ENCODE measurements around the gene SOCS4. TPM values are rescaled to one million over a fixed set of nuclear protein-coding genes. Genes with fewer than 3 reads are reported as not detected.

SOCS4 gene
- total RNA-seq, 2 donors from 2014 or later = 36.5 to 50.9 TPM

DNA sequence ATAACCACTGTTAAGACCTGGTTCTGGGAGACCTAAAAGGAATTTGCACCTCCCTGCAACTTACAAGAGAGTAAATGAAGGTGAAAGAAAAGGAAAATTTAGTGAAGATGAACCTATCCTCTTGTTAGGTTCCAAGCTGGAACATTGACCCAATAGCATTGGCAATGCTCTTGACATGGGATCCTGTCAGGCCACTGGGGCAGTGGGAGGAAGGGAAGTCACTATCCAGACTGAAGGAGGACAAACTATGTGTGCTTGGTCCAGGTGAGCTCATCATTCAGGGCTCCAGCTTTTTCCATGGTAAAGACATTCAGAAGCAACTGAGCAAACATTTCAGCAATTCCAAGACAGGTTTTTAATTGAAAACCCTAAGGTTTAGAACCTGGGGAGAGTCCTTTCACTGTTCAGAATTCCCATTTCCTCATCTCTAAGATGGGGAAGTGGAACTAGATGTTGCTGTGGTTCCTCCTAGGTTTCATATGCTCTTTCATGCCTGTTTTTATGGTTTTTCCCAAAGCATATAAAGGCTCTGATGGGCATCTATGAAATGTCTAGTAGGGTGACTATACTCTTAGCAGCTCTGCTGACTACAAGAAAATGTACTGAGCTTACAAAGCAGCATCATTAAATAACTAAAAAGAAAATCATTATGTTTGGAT is 57.5 kb downstream of the SOCS4 start:
- H3K27ac Mint-ChIP-seq = no peak overlapping the region
- H3K4me1 Mint-ChIP-seq (ENCODE audit: low read depth in 2 of 2) = peaks cover 2 to 3% of the 10 kb centered on the region in 2 donors
- ATAC-seq (no peak), DNase-seq (ENCODE audit: low spot score) (no peak)
- H3K9me3 Mint-ChIP-seq = no peaks in the 10 kb centered on the region
- H3K27me3 Mint-ChIP-seq = no peaks in the 10 kb centered on the region
- H3K4me3 Mint-ChIP-seq = no peak overlapping the region
- no peaks in the 10 kb centered on the region for H3K36me3 Mint-ChIP-seq

DNA sequence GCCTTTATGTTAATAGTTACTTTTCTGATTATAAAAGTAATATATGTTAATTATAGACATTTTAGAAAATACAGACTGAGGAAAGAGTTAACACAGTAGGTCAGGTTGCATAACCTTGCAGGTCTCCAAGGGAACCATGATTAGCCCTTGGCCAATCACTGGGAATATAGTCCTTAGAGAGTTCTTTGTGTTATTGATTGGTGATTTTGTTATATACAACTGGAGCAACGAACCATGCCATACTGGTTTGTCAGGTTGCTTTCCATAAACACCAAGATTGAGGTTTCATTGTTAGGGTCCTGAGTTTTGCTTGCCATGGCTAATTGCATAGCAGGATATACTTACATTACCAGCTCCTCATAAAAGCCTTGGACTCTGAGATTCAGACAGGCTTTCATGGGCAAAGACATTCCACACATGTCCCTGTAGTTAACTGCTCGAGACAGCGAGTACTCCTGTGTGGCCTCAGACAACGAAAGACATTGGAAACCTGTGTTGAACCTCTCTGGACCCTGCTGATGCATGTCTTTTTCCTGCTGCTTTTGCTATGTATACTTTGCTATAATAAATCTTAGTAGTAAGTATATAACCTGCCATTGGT is 58.1 kb downstream of the SOCS4 start:
- peaks cover 5 to 9% of the 10 kb centered on the region in 2 donors for H3K4me1 Mint-ChIP-seq (ENCODE audit: low read depth in 2 of 2)
- H3K36me3 Mint-ChIP-seq = no peaks in the 10 kb centered on the region
- H3K27ac Mint-ChIP-seq = no peak overlapping the region
- H3K27me3 Mint-ChIP-seq = no peaks in the 10 kb centered on the region
- H3K9me3 Mint-ChIP-seq = no peaks in the 10 kb centered on the region
- ATAC-seq (no peak), DNase-seq (ENCODE audit: low spot score) (no peak)
- no peak overlapping the region for H3K4me3 Mint-ChIP-seq

DNA sequence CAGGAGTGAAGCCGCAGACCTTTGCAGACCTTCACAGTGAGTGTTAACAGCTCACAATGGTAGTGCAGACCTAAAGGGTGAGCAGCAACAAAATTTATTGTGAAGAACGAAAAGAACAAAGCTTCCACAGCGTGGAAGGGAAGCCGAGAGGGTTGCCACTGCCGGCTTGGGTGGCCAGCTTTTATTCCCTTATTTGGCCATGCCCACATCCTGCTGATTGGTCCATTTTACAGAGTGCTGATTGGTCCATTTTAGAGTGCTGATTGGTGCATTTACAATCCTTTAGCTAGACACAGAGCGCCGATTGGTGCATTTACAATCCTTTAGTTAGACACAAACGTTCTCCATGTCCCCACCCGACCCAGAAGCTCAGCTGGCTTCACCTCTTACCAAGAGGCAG is 59.9 kb downstream of the SOCS4 start:
- DNase-seq (ENCODE audit: low spot score) = no peak
- ATAC-seq = no peak
- H3K36me3 Mint-ChIP-seq = no peaks in the 10 kb centered on the region
- peaks cover 8 to 13% of the 10 kb centered on the region in 2 donors for H3K4me1 Mint-ChIP-seq (ENCODE audit: low read depth in 2 of 2)
- H3K4me3 Mint-ChIP-seq = no peak overlapping the region
- H3K9me3 Mint-ChIP-seq = no peaks in the 10 kb centered on the region
- H3K27me3 Mint-ChIP-seq = no peaks in the 10 kb centered on the region
- no peak overlapping the region for H3K27ac Mint-ChIP-seq

DNA sequence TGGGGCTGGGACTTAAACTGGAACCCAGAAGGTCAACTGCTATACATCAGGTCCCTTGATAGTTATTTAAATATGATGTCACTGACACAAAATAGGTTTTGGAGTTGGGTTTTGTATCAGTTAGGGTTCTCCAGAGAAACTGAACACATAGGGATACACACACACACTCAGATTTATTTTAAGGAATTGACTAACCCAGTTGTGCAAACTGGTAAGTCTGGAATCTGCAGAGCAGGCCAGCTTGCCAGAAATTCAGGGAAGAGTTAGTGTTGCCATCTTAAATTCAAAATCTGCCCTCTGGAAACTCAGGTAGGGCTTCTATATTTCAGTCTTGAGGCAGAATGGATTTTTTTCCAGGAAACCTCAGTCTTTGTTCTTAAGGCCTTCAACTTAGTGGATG is 61.3 kb downstream of the SOCS4 start:
- DNase-seq (ENCODE audit: low spot score) (no peak), ATAC-seq (no peak)
- H3K27me3 Mint-ChIP-seq = no peaks in the 10 kb centered on the region
- peaks cover 8 to 21% of the 10 kb centered on the region in 2 donors for H3K4me1 Mint-ChIP-seq (ENCODE audit: low read depth in 2 of 2)
- no peak overlapping the region for H3K4me3 Mint-ChIP-seq
- H3K9me3 Mint-ChIP-seq = no peaks in the 10 kb centered on the region
- no peaks in the 10 kb centered on the region for H3K36me3 Mint-ChIP-seq
- no peak overlapping the region for H3K27ac Mint-ChIP-seq

DNA sequence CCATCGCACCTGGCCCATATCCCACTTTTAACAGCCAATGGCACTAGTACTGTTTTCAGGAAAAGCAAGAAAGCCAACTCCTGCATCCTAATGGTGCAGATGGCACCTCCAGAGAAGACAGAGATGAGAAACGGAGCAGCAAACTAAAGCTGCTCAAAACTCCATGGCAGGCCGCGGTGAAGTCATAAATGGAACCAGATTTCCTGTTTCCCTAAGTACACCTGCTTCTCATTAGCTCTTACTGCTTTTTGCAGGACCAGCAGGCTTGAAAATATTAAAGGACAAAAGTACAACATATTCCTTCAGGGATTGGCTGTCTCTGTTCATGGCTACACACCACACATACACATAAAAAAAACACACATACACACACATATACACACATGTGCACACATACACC is 65.3 kb downstream of the SOCS4 start:
- Mint-ChIP-seq H3K4me1 (ENCODE audit: low read depth in 2 of 2) (peaks cover 22 to 28% of the 10 kb centered on the region in 2 donors), H3K27me3 (no peaks in the 10 kb centered on the region), H3K9me3 (peaks cover 4% of the 10 kb centered on the region), H3K27ac (no peak overlapping the region), H3K36me3 (no peaks in the 10 kb centered on the region), H3K4me3 (no peak overlapping the region)
- ATAC-seq = no peak
- no peak for DNase-seq (ENCODE audit: low spot score)

DNA sequence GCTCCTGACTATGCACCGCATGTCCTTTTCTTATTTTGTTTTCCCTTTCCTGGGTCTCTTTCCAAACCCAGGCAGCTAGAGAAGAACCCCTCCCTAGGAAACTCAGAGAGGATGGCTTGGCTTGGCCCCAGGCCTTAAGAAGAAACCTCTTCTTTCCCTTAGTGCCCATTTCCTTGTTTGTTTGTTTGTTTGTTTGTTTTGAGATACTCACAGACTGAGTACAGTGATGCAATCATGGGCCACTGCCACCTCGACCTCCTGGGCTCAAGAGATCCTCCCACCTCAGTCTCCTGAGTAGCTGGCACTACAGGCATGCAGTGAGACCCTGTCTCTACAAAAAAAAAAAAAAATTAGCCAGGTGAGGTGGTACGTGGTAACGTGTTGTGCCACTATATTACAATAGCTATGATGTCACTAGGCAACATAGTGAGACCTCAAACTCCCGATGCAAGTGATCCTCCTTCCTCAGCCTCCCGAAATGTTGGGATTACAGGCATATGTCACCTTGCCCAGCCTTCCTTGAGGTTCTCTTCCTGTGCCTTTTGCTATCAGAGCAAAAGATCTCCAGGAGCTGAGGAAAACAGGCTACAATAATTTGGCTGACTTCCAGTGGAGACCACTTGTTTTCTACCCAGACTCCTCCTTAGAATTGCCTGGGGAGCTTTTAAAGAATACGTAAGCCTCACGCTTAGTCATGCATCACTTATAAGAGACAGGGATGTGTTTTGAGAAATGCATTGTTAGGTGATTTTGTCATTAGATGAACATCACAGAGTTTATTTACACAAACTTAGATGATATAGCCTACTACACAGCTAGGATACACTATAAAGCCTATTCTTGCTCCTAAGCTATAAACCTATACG is 67.5 kb downstream of the SOCS4 start:
- Mint-ChIP-seq H3K27ac (no peak overlapping the region), H3K27me3 (no peaks in the 10 kb centered on the region), H3K4me1 (ENCODE audit: low read depth in 2 of 2) (peaks cover 35 to 42% of the 10 kb centered on the region in 2 donors), H3K36me3 (no peaks in the 10 kb centered on the region), H3K4me3 (no peak overlapping the region), H3K9me3 (peaks cover 8% of the 10 kb centered on the region)
- no peak for DNase-seq (ENCODE audit: low spot score)
- no peak for ATAC-seq

DNA sequence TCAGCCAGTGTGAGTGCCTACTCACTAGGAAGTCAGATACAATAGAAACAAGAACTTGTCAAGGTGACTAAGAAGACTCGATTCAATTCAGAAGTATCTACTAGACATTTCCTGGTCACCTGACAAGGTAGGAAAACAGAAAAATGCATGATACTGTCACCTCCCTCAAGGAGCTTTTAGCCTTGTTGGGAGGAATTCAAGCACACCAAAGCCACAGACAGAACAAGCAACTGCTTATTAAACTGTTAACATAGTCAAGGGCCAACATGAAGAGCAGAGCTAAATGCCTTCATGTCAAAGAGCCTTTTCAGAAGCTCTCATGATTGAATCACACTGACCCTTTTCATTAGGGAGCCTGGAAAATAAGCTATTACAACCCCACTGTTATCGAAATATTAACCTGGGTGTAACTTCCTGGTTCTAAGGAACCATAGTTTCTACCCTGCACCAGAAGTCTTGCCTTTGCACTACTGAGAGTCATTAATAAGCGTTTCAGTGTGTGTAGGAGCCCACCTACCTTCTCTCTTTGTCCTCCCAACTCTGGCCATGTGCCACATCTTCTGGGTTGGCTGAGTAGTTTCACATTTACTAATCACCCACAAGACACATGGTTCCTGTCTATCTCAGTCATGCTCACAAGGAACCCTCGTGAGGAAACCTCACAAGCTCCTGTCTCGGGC is 71.0 kb downstream of the SOCS4 start:
- peak; percentile 79 to 80 for ATAC-seq
- peak; percentile 77 for DNase-seq (ENCODE audit: low spot score)
- Mint-ChIP-seq H3K27ac (peak overlapping the region; percentile 89 to 90), H3K27me3 (no peaks in the 10 kb centered on the region), H3K4me1 (ENCODE audit: low read depth in 2 of 2) (peaks cover 53 to 56% of the 10 kb centered on the region in 2 donors), H3K9me3 (peaks cover 8% of the 10 kb centered on the region), H3K36me3 (no peaks in the 10 kb centered on the region), H3K4me3 (peak overlapping the region; percentile 77)

DNA sequence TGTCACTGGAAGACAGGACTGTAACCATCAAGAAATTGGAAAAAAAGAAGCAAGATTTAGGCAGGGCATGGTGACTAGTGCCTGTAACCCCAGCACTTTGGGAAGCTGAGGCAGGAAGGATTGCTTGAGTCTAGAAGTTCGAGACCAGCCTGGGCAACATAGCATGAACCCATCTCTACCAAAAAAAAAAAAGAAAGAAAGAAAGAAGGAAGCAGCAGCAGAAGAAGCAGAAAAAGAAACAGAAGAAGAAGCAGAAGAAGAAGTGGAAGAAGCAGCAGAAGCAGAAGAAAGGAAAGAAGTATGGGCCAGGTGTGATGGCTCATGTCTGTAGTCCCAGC is 71.5 kb downstream of the SOCS4 start:
- H3K27ac Mint-ChIP-seq = peak overlapping the region; percentile 89 to 90

More for the DNA sequence above, 71.5 kb downstream of the SOCS4 start:
- ATAC-seq (no peak), DNase-seq (ENCODE audit: low spot score) (no peak)
- peaks cover 8% of the 10 kb centered on the region for H3K9me3 Mint-ChIP-seq
- peaks cover 56 to 61% of the 10 kb centered on the region in 2 donors for H3K4me1 Mint-ChIP-seq (ENCODE audit: low read depth in 2 of 2)
- no peaks in the 10 kb centered on the region for H3K36me3 Mint-ChIP-seq
- H3K27me3 Mint-ChIP-seq = no peaks in the 10 kb centered on the region
- peak overlapping the region; percentile 77 for H3K4me3 Mint-ChIP-seq

Other genes with a start within 250 kb of the SOCS4 start
- 100 to 1,000 TPM; 131 to 382 TPM for gene GCH1, start 124.4 kb upstream of the SOCS4 start, total RNA-seq
- 10 to 100 TPM; 33.6 to 51.3 TPM for gene WDHD1, start 137 bp upstream of the SOCS4 start, total RNA-seq
- gene MAPK1IP1L, start 24.4 kb downstream of the SOCS4 start, total RNA-seq = 100 to 1,000 TPM in 1 of 2 donors, 10 to 100 TPM in 1; 99.7 to 119 TPM
- 100 to 1,000 TPM; 161 to 224 TPM for gene LGALS3, start 102.0 kb downstream of the SOCS4 start, total RNA-seq
- gene DLGAP5, start 164.3 kb downstream of the SOCS4 start, total RNA-seq = 10 to 100 TPM; 27.7 to 60.6 TPM
- gene FBXO34, start 244.2 kb downstream of the SOCS4 start, total RNA-seq = 10 to 100 TPM; 18.7 to 26.1 TPM

Measured in natural killer cell treated with Interleukin-12 subunit alpha and Interleukin-12 subunit beta and Interleukin-15 and Interleukin-18, amount 100 ng/mL, for 72 hours (primary cell).